MM.1S (cell line): ENCODE results near the gene EIF4B.

Experiments
- DNase-seq: peaks from one replicate; pipeline ENCODE4 v3.0.0-alpha.2; 2015
- H2AFZ ChIP-seq: fragments of 300-600 bp; sonication (generic); 2 replicates; pipeline ENCODE4 v1.6.0; 2016; ENCODE audit warnings: antibody characterized with exemption, low read length
- H3F3A ChIP-seq: fragments of 300-600 bp; sonication (generic); 2 replicates; pipeline ENCODE4 v1.6.1; 2016; ENCODE audit warnings: mild to moderate bottlenecking, antibody characterized with exemption, low read length, moderate library complexity, mixed read lengths; ENCODE audit not compliant: insufficient read depth
- H3K27ac ChIP-seq: fragments of 300-600 bp; sonication (generic); 2 replicates; pipeline ENCODE4 v1.5.1; 2016; ENCODE audit warnings: mild to moderate bottlenecking, low read length
- H3K27me3 ChIP-seq: fragments of 300-600 bp; sonication (generic); replicated peaks from 2 replicates; pipeline ENCODE4 v1.6.0; 2016; ENCODE audit warnings: low read length; ENCODE audit not compliant: insufficient read depth
- H3K36me3 ChIP-seq: fragments of 300-600 bp; sonication (generic); replicated peaks from 2 replicates; pipeline ENCODE4 v1.6.1; 2016; ENCODE audit warnings: mild to moderate bottlenecking, low read length, mixed read lengths; ENCODE audit not compliant: insufficient read depth
- H3K4me1 ChIP-seq: fragments of 300-600 bp; sonication (generic); 2 replicates; pipeline ENCODE4 v1.6.1; 2016; ENCODE audit warnings: low read length, mixed read lengths
- H3K4me2 ChIP-seq: fragments of 300-600 bp; sonication (generic); 2 replicates; pipeline ENCODE4 v1.6.0; 2016; ENCODE audit warnings: low read depth, low read length
- H3K4me3 ChIP-seq: fragments of 300-600 bp; sonication (generic); 2 replicates; pipeline ENCODE4 v1.5.1; 2016; ENCODE audit warnings: low read length, mixed read lengths
- H3K79me2 ChIP-seq: fragments of 300-600 bp; sonication (generic); 2 replicates; pipeline ENCODE4 v1.6.1; 2016; ENCODE audit warnings: mixed run types, low read length, mixed read lengths
- H3K9ac ChIP-seq: fragments of 300-600 bp; sonication (generic); 2 replicates; pipeline ENCODE4 v1.6.1; 2016; ENCODE audit warnings: low read length, mixed read lengths
- H3K9me2 ChIP-seq: fragments of 300-600 bp; sonication (generic); replicated peaks from 2 replicates; pipeline ENCODE4 v1.6.1; 2016; ENCODE audit warnings: mild to moderate bottlenecking, low read length, mixed read lengths; ENCODE audit not compliant: insufficient read depth
- H3K9me3 ChIP-seq: fragments of 300-600 bp; sonication (generic); replicated peaks from 2 replicates; pipeline ENCODE4 v1.6.1; 2016; ENCODE audit warnings: mild to moderate bottlenecking, low read length, mixed read lengths; ENCODE audit not compliant: insufficient read depth
- H4K20me1 ChIP-seq: fragments of 300-600 bp; sonication (generic); 2 replicates; pipeline ENCODE4 v1.6.1; 2016; ENCODE audit warnings: mild to moderate bottlenecking, low read length, moderate library complexity, mixed read lengths; ENCODE audit not compliant: insufficient read depth
- EZH2 ChIP-seq: fragments of 300-600 bp; sonication (generic); optimal IDR thresholded peaks from 2 replicates; pipeline ENCODE3; 2017; ENCODE audit warnings: low read depth, mild to moderate bottlenecking, antibody characterized with exemption, low read length, mixed read lengths
- EZH2phosphoT487 ChIP-seq: fragments of 300-600 bp; sonication (generic); IDR thresholded peaks from 2 replicates; pipeline ENCODE4 v1.6.1; 2018; ENCODE audit warnings: antibody characterized with exemption, low read length
- TF ChIP-seq, protein P1 (sequence below): fragments of 300-600 bp; sonication (generic); IDR thresholded peaks from 2 replicates; pipeline ENCODE4 v1.5.1; 2016; ENCODE audit warnings: antibody characterized with exemption, low read length, mixed read lengths

EIF4B gene

DNA sequence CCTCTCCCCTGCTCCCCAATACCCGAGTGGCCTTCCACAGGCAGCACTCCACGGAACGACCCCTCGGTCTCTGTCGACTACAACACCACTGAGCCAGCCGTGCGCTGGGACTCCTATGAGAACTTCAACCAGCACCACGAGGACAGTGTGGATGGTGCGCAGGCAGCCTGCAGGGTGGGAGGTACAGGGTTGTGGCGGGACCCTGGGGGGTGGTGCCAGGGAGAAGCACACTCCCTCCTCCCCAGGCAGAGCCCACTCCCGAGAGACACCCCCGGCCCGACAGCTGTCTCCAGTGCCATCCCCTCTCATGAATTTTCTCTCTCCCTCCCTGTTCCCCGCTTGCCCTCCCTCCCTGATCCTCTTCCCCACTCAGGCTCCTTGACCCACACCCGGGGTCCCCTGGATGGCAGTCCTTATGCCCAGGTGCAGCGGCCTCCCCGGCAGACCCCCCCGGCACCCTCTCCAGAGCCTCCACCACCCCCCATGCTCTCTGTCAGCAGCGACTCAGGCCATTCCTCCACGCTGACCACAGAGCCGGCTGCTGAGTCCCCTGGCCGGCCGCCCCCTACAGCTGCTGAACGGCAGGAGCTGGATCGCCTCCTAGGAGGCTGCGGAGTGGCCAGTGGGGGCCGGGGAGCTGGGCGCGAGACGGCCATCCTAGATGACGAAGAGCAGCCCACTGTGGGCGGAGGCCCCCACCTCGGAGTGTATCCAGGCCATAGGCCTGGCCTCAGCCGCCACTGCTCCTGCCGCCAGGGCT is 52.6 kb downstream of the EIF4B start:
- no peaks in the 10 kb centered on the region for H3K9me2 ChIP-seq
- no peaks in the 10 kb centered on the region for H3K4me1 ChIP-seq
- no peaks in the 10 kb centered on the region for H3K9me3 ChIP-seq

DNA sequence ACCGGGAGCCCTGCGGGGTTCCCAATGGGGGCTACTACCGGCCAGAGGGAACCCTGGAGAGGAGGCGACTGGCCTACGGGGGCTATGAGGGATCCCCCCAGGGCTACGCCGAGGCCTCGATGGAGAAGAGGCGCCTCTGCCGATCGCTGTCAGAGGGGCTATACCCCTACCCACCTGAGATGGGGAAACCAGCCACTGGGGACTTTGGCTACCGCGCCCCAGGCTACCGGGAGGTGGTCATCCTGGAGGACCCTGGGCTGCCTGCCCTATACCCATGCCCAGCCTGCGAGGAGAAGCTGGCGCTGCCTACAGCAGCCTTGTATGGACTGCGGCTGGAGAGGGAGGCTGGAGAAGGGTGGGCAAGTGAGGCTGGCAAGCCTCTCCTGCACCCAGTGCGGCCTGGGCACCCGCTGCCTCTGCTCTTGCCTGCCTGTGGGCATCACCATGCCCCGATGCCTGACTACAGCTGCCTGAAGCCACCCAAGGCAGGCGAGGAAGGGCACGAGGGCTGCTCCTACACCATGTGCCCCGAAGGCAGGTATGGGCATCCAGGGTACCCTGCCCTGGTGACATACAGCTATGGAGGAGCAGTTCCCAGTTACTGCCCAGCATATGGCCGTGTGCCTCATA is 53.3 kb downstream of the EIF4B start:
- H2AFZ ChIP-seq, result no peak overlapping the region
- H3K9me2 ChIP-seq, result no peaks in the 10 kb centered on the region
- no peaks in the 10 kb centered on the region for H3K4me1 ChIP-seq
- H3K27me3 ChIP-seq, result peaks cover 19% of the 10 kb centered on the region
- no peak overlapping the region for H3K9ac ChIP-seq
- H3K4me2 ChIP-seq, result no peak overlapping the region
- H3K36me3 ChIP-seq, result no peaks in the 10 kb centered on the region
- H4K20me1 ChIP-seq, result no peaks in the 10 kb centered on the region
- no peaks in the 10 kb centered on the region for H3F3A ChIP-seq
- no peak for DNase-seq
- no peaks in the 10 kb centered on the region for H3K79me2 ChIP-seq
- H3K9me3 ChIP-seq, result no peaks in the 10 kb centered on the region
- no peak overlapping the region for H3K27ac ChIP-seq
- TF ChIP-seq EZH2 (no peak), EZH2phosphoT487 (no peak)
- TF ChIP-seq, protein P1, sequence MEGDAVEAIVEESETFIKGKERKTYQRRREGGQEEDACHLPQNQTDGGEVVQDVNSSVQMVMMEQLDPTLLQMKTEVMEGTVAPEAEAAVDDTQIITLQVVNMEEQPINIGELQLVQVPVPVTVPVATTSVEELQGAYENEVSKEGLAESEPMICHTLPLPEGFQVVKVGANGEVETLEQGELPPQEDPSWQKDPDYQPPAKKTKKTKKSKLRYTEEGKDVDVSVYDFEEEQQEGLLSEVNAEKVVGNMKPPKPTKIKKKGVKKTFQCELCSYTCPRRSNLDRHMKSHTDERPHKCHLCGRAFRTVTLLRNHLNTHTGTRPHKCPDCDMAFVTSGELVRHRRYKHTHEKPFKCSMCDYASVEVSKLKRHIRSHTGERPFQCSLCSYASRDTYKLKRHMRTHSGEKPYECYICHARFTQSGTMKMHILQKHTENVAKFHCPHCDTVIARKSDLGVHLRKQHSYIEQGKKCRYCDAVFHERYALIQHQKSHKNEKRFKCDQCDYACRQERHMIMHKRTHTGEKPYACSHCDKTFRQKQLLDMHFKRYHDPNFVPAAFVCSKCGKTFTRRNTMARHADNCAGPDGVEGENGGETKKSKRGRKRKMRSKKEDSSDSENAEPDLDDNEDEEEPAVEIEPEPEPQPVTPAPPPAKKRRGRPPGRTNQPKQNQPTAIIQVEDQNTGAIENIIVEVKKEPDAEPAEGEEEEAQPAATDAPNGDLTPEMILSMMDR, result no peak
- H3K4me3 ChIP-seq, result no peak overlapping the region

More for the DNA sequence above, 52.6 kb downstream of the EIF4B start:
- no peak overlapping the region for H3K27ac ChIP-seq
- no peak overlapping the region for H3K4me2 ChIP-seq
- H3K36me3 ChIP-seq, result no peaks in the 10 kb centered on the region
- peaks cover 4% of the 10 kb centered on the region; the same call in 1 of the 2 replicates for H3F3A ChIP-seq
- no peak overlapping the region for H3K4me3 ChIP-seq
- no peak overlapping the region for H3K9ac ChIP-seq
- no peaks in the 10 kb centered on the region for H4K20me1 ChIP-seq
- H3K27me3 ChIP-seq, result peaks cover 19% of the 10 kb centered on the region
- H2AFZ ChIP-seq, result no peak overlapping the region
- H3K79me2 ChIP-seq, result no peaks in the 10 kb centered on the region
- no peak for TF ChIP-seq EZH2
- TF ChIP-seq, protein P1, result no peak
- no peak for DNase-seq

DNA sequence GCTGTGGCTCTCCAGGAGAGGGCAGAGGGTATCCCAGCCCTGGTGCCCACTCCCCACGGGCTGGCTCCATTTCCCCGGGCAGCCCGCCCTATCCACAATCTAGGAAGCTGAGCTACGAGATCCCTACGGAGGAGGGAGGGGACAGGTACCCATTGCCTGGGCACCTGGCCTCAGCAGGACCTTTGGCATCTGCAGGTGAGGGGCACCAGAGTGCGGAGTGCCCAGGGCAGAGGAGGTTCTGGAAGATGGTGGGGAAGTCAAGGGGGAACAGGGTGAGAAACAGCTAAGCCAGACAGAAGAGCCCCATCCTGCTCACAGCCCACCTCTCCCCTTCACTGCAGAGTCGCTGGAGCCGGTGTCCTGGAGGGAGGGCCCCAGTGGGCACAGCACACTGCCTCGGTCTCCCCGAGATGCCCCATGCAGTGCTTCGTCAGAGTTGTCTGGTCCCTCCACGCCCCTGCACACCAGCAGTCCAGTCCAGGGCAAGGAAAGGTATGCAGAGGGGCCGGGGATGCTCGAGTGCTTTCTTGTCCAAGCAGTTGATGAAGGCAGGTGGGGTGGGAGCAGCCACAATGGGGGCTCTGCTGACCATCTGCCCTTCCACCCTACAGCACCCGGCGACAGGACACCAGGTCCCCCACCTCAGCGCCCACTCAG is 53.9 kb downstream of the EIF4B start:
- Histone ChIP-seq H3K79me2 (no peaks in the 10 kb centered on the region), H3K36me3 (no peaks in the 10 kb centered on the region), H3K9me3 (no peaks in the 10 kb centered on the region), H3K27ac (no peak overlapping the region), H3K4me1 (no peaks in the 10 kb centered on the region), H3F3A (no peaks in the 10 kb centered on the region), H3K27me3 (peaks cover 19% of the 10 kb centered on the region), H4K20me1 (no peaks in the 10 kb centered on the region), H3K9me2 (no peaks in the 10 kb centered on the region), H2AFZ (no peak overlapping the region), H3K4me2 (no peak overlapping the region), H3K9ac (no peak overlapping the region), H3K4me3 (no peak overlapping the region)
- TF ChIP-seq EZH2phosphoT487 (no peak), EZH2 (no peak)
- TF ChIP-seq, protein P1, result no peak
- DNase-seq, result no peak
